GM23248 (cell line): ENCODE data around the gene CNTN4.

Experiments used
- EZH2 ChIP-seq: fragments of 200-600 bp; sonication (generic); IDR thresholded peaks from 2 replicates; pipeline ENCODE4 v1.6.1; 2018; ENCODE audit warnings: antibody characterized with exemption, mild to moderate bottlenecking; ENCODE audit not compliant: insufficient read depth, poor library complexity, severe bottlenecking
- EZH2phosphoT487 ChIP-seq: fragments of 200-600 bp; sonication (generic); IDR thresholded peaks from 2 replicates; pipeline ENCODE4 v1.6.1; 2018; ENCODE audit warnings: antibody characterized with exemption, moderate library complexity, mild to moderate bottlenecking, low read depth; ENCODE audit not compliant: insufficient read depth

DNA sequence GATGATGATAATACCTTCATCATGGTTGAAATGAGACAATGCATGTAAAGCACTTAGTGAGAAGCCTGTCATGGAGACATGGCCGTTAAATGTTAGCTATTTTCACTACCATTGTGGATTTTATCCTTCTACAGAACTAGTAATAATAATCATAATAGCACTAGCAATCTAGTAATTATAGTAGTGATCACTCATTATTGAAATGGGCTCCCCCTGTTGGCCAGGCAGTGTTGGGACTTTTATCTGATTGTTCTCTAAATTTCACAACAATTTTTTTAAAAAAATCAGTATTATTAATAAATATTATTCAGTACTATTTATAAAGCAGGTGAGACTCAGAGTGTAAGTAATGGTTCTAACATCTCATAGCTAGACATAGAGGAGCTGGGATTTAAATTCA lies 615.3 kb downstream of the CNTN4 start:
- no peak for TF ChIP-seq EZH2
- no peak for TF ChIP-seq EZH2phosphoT487
